AG10803 (cell line): ENCODE results near the gene PKIG.

ENCODE experiments used
- DNase-seq: peaks from one replicate; pipeline ENCODE4 v3.0.0; 2010; ENCODE audit warnings: low read depth
- H3K4me3 ChIP-seq: 2 replicates; pipeline ENCODE4 v1.5.1; 2011; ENCODE audit warnings: mild to moderate bottlenecking, low read length, control low read depth
- CTCF ChIP-seq: conservative IDR thresholded peaks from 2 replicates; pipeline ENCODE4 v1.5.1; 2011; ENCODE audit warnings: mild to moderate bottlenecking, low read length, control low read depth, inconsistent platforms

The PKIG gene

DNA sequence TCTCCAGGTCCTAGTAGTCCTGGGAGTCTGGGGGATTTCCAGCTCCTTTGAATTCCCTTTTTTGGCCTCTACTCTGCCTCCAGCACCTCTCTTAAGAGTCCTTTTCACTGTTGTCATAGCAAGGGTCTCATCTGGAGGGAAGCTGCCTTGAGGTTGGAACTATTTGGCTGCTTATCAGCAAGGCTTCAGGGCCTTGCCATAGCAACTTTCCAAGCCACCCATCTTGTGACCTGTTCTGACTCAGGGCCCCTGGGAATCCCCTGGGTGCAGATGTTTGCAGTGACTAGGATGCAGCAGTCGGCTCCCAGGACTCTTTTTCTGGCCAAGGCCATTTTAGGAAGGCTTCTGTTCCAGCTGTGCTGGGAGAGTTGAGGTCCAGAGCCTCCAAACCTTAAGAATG is 12.4 kb downstream of the PKIG start:
- peak; percentile 78 for DNase-seq
- no peak for TF ChIP-seq CTCF
- H3K4me3 ChIP-seq = no peak overlapping the region

- DNase-seq = no peak
- no peak for TF ChIP-seq CTCF
- no peak overlapping the region for H3K4me3 ChIP-seq
Observed at GRCh38 chr20:44596010-44596409, 13.6 kb downstream of the PKIG start.

GRCh38 chr20:44596876-44597275 is 14.5 kb downstream of the PKIG start:
- no peak for DNase-seq
- no peak overlapping the region for H3K4me3 ChIP-seq
- TF ChIP-seq CTCF = no peak

GRCh38 chr20:44597516-44597915 is 15.1 kb downstream of the PKIG start:
- no peak for TF ChIP-seq CTCF
- no peak for DNase-seq
- H3K4me3 ChIP-seq = no peak overlapping the region

DNA sequence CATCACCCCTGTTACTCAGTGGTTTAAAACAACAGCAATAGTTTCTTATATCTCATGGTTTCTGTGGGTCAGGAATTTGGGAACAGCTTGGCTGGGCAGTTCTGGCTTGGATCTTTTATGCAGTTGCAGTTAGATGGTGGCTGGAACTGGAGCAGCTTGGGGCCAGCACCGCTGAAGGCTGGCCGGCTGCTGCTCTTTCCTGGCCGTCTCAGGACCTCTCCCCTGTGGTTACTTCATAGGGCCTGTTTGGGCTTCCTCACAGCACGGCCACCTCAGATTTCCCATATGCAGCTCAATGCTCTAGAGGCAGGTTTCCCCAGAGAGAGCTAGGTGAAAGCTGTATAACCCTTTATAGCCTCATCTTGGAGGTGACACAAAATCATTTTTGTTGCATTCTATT is 15.6 kb downstream of the PKIG start:
- no peak for TF ChIP-seq CTCF
- H3K4me3 ChIP-seq = no peak overlapping the region
- DNase-seq = no peak

DNA sequence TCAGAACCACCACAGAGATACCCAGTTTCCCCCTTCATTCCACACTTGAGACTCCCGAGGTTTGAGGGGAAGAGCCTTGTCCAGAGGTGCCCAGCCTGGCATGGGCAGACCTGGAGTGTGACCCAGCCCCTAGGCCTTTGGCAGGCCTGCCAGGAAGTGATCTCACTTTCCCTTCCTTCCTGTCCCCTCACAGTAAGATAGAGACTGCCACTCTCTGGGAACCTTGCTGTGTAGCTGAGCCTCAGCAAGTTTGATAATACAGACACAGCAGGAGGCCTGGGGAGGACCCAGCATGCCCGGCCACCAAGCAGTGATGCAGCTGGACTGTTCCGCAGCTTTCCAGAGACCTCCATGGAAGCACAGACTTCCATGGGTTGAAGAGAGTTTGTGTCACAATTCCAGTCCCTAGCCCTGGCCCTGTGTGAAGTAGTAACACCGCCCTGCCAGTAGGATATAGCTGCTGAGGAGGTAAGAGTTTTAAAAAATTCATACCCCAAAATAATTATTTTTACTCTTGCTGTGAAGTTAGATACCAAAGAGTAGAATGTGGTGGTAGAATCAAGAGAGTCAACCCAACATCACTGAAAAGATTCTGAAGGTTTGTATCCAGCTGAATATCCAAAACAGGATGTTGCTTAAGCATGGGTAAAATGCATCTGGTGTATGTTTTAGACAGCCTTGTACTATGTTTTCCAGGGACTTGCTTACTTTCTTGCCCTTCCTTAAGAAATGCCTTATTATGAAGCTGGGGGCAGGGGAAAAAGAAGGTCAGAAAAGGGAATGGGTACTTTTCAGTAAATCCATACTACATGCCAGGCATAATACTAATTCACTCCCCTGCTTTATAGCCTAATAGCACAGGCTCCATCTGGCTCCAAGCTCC is 16.3 kb downstream of the PKIG start:
- no peak for TF ChIP-seq CTCF
- no peak overlapping the region for H3K4me3 ChIP-seq
- DNase-seq = peak; percentile 35

DNA sequence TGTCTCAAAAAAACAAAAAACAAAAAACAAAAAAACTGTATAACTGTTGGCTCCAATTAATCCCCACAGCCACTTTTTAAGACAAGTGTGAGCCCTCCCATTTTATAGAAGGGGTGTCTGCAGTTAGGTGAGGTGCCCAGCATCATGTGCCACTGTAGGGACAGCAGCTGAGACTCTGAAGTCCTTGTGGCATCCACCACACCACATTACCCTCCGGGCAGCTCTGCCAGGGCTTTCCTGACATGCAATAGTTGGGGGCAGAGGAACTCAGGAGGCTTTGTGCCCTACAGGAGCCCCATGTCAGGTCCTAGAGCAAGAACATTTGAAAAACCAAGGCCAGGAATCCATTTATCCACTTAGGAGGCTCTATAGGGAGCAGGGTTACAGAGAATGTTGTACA is 17.3 kb downstream of the PKIG start:
- H3K4me3 ChIP-seq = no peak overlapping the region
- TF ChIP-seq CTCF = no peak
- DNase-seq = no peak
